DND-41 (cell line): ENCODE measurements around the gene COL4A1.

Experiments
- ATAC-seq: fragments of 200-7000 bp; cut with Tn5 transposase; 3 replicates; pipeline ENCODE4 v1.9.1; 2021; ENCODE audit warnings: low read depth; ENCODE audit not compliant: insufficient read depth
- DNase-seq: peaks from one replicate; pipeline ENCODE4 v3.0.0-alpha.2; 2020
- H2AFZ ChIP-seq: 2 replicates; pipeline ENCODE4 v1.6.0; 2012; ENCODE audit warnings: low read depth, low read length
- H3K27ac ChIP-seq: 2 replicates; pipeline ENCODE4 v1.5.1; 2012; ENCODE audit warnings: low read length, inconsistent platforms
- H3K27me3 ChIP-seq: fragments of 200-600 bp; sonication (generic); 2 replicates; pipeline ENCODE4 v1.6.0; 2012; ENCODE audit warnings: low read length, mild to moderate bottlenecking, inconsistent platforms; ENCODE audit not compliant: insufficient read depth, poor library complexity
- H3K36me3 ChIP-seq: 2 replicates; pipeline ENCODE4 v1.5.1; 2012; ENCODE audit warnings: low read length, inconsistent platforms; ENCODE audit not compliant: insufficient read depth
- H3K4me1 ChIP-seq: 2 replicates; pipeline ENCODE4 v1.5.1; 2012; ENCODE audit warnings: mild to moderate bottlenecking, low read length; ENCODE audit not compliant: insufficient read depth
- H3K4me2 ChIP-seq: 2 replicates; pipeline ENCODE4 v1.6.0; 2012; ENCODE audit warnings: mild to moderate bottlenecking, moderate library complexity, low read length, inconsistent platforms; ENCODE audit not compliant: insufficient read depth
- H3K4me3 ChIP-seq, 2 experiments: fragments of 200-600 bp in 1 of 2; shearing (Covaris generic) in 1 of 2; 2 replicates each; pipeline ENCODE4 v1.5.1; 2012 to 2016; ENCODE audit warnings: inconsistent platforms in 2 of 2, low read length in 2 of 2, mild to moderate bottlenecking in 2 of 2, low read depth in 1 of 2, moderate library complexity in 1 of 2
- H3K79me2 ChIP-seq: 2 replicates; pipeline ENCODE4 v1.6.0; 2012; ENCODE audit warnings: low read length, inconsistent platforms; ENCODE audit not compliant: insufficient read depth
- H3K9ac ChIP-seq: 2 replicates; pipeline ENCODE4 v1.6.0; 2012; ENCODE audit warnings: low read depth, mild to moderate bottlenecking, inconsistent platforms, low read length, moderate library complexity
- H3K9me3 ChIP-seq: 2 replicates; pipeline ENCODE4 v1.5.1; 2012; ENCODE audit warnings: low read length, moderate library complexity, mild to moderate bottlenecking, inconsistent platforms; ENCODE audit not compliant: insufficient read depth, severe bottlenecking
- H4K20me1 ChIP-seq: 2 replicates; pipeline ENCODE4 v1.6.0; 2012; ENCODE audit warnings: low read length; ENCODE audit not compliant: insufficient read depth
- EZH2 ChIP-seq: IDR thresholded peaks from 3 replicates; pipeline ENCODE4 v1.6.1; 2012; ENCODE audit warnings: borderline replicate concordance, low read depth, mild to moderate bottlenecking, moderate library complexity, low read length, inconsistent platforms; ENCODE audit not compliant: severe bottlenecking
- TF ChIP-seq, protein P1 (sequence below): IDR thresholded peaks from 2 replicates; pipeline ENCODE4 v1.5.1; 2012; ENCODE audit warnings: borderline replicate concordance, low read length, moderate library complexity, mild to moderate bottlenecking; ENCODE audit not compliant: poor library complexity, severe bottlenecking; ENCODE audit errors: extremely low read depth

Gene COL4A1

DNA sequence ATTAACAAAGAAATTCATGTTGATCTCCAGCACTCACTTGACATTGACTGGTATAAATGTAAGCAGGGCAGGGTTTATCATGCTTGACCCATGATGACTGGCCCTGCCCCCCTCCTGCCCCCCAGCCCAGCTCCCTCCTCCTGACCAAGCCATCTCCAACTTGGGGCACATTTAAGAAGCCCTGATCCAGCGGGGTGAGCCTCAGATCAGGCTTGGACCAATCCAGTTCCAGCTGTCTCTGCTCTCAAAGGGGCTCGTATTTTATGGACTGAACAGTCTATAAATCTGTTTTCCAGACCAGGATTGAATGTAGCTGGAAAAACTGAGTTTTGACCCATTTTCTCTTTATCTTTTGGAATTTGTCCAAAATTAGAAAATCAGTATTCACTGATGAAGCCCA is 100.0 kb downstream of the COL4A1 start:
- no peaks in the 10 kb centered on the region for H3K9me3 ChIP-seq
- peaks cover 21% of the 10 kb centered on the region for H3K27me3 ChIP-seq
- no peaks in the 10 kb centered on the region for H3K36me3 ChIP-seq
- no peak overlapping the region for H3K4me3 ChIP-seq
- H3K4me2 ChIP-seq = no peak overlapping the region
- no peaks in the 10 kb centered on the region for H3K4me1 ChIP-seq
- DNase-seq (no peak), ATAC-seq (no peak)
- no peak overlapping the region for H2AFZ ChIP-seq
- no peaks in the 10 kb centered on the region for H3K79me2 ChIP-seq
- H3K9ac ChIP-seq = no peak overlapping the region
- no peaks in the 10 kb centered on the region; the same call in 1 of the 2 replicates for H4K20me1 ChIP-seq
- TF ChIP-seq, protein P1, sequence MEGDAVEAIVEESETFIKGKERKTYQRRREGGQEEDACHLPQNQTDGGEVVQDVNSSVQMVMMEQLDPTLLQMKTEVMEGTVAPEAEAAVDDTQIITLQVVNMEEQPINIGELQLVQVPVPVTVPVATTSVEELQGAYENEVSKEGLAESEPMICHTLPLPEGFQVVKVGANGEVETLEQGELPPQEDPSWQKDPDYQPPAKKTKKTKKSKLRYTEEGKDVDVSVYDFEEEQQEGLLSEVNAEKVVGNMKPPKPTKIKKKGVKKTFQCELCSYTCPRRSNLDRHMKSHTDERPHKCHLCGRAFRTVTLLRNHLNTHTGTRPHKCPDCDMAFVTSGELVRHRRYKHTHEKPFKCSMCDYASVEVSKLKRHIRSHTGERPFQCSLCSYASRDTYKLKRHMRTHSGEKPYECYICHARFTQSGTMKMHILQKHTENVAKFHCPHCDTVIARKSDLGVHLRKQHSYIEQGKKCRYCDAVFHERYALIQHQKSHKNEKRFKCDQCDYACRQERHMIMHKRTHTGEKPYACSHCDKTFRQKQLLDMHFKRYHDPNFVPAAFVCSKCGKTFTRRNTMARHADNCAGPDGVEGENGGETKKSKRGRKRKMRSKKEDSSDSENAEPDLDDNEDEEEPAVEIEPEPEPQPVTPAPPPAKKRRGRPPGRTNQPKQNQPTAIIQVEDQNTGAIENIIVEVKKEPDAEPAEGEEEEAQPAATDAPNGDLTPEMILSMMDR = no peak
- no peak for TF ChIP-seq EZH2
- no peak overlapping the region for H3K27ac ChIP-seq

DNA sequence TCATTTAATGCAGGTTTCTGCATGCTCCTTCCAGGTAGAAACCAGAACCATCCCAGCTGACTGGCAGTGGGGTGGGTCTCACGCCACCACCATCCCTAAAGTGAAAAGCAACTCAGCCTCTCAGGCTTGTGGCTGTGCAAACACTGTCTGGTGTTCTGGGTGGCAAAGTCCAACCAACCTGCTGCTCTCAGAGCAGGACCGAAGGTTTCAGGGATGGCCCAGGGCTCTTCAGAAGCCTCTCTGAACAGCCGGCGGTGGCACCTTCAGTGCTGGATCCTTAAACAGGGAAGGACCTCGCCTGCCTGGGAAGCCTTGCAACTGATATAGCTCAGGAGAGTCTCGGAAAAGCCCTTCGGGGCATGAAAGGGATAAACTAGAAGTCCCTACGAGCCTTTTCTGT is 100.8 kb downstream of the COL4A1 start:
- Histone ChIP-seq H4K20me1 (no peaks in the 10 kb centered on the region; the same call in 1 of the 2 replicates), H3K79me2 (no peaks in the 10 kb centered on the region), H3K9ac (no peak overlapping the region), H3K4me2 (no peak overlapping the region), H3K36me3 (no peaks in the 10 kb centered on the region), H3K4me1 (no peaks in the 10 kb centered on the region), H3K9me3 (no peaks in the 10 kb centered on the region), H3K27ac (no peak overlapping the region), H3K27me3 (peaks cover 18% of the 10 kb centered on the region), H3K4me3 (no peak overlapping the region), H2AFZ (no peak overlapping the region)
- DNase-seq = no peak
- TF ChIP-seq, protein P1 = no peak
- no peak for TF ChIP-seq EZH2
- no peak for ATAC-seq

DNA sequence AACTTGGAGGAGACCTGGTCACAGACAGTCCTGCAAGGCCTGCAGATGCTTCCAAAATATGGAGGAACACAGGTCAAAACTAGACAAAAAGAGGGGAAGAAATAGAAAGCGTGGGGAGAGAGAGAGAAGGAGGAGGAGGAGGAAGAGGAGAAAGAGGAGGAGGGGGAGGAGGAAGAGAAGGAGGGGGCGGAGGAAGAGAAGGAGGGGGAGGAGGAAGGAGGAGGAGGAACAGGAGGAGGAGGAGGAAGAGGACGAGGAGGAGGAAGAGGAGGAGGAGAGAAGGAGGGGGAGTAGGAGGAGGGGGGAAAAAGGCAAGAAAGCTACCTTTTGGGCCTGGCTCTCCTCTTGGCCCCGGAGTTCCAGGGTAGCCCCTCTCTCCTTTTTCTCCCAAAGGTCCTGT is 105.8 kb downstream of the COL4A1 start:
- ATAC-seq (no peak), DNase-seq (no peak)
- Histone ChIP-seq H3K27ac (no peak overlapping the region), H3K79me2 (no peaks in the 10 kb centered on the region), H3K4me2 (no peak overlapping the region), H2AFZ (no peak overlapping the region), H3K9me3 (no peaks in the 10 kb centered on the region), H3K27me3 (peaks cover 15% of the 10 kb centered on the region), H3K4me3 (no peak overlapping the region), H3K36me3 (no peaks in the 10 kb centered on the region), H3K4me1 (no peaks in the 10 kb centered on the region), H3K9ac (no peak overlapping the region), H4K20me1 (no peaks in the 10 kb centered on the region; the same call in 1 of the 2 replicates)
- TF ChIP-seq EZH2 = no peak
- TF ChIP-seq, protein P1 = no peak

DNA sequence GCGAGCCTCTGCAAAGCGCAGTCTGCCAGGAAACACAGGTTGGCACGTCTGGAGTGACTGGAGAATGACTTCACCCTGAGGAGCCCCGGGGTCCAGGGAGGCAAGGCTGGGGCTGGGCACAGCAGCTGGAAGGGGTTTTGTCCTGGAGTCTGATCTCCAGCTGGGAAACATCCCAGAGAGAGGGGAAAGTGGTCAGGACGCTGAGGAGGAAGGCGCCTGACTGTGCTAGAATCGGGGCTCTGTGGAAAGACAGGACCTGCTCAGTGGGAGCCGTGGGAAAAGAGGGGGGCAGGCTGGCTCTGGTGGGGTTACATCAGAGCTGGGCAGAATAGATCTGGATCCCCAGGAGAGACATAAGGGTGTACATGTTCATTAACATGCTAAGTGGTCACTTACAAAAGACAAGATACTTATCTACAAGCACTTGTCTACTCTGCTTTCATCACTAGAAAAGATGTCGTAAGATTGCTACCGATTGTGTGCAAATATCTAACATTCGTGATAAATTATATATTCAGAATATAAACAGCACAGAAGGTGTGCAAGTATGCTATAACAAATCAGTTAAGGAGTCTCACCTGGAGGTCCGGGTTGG is 106.6 kb downstream of the COL4A1 start:
- Histone ChIP-seq H2AFZ (no peak overlapping the region), H3K4me2 (no peak overlapping the region), H3K79me2 (no peaks in the 10 kb centered on the region), H3K9ac (no peak overlapping the region), H3K4me1 (no peaks in the 10 kb centered on the region), H3K9me3 (no peaks in the 10 kb centered on the region), H3K27me3 (peaks cover 17% of the 10 kb centered on the region), H3K36me3 (no peaks in the 10 kb centered on the region), H4K20me1 (no peaks in the 10 kb centered on the region), H3K27ac (no peak overlapping the region), H3K4me3 (no peak overlapping the region)
- TF ChIP-seq EZH2 = no peak
- TF ChIP-seq, protein P1 = no peak
- ATAC-seq (no peak), DNase-seq (no peak)
